ENCODE data around the gene NOL9. TPM values are rescaled to one million over a fixed set of nuclear protein-coding genes. Genes with fewer than 3 reads are reported as not detected.

Gene NOL9
- total and polyA plus RNA-seq, 2 of the 13 experiments (the other 11 are each of a cell fraction or from before 2014, with no cell fraction given), result 18.0 to 24.7 TPM

DNA sequence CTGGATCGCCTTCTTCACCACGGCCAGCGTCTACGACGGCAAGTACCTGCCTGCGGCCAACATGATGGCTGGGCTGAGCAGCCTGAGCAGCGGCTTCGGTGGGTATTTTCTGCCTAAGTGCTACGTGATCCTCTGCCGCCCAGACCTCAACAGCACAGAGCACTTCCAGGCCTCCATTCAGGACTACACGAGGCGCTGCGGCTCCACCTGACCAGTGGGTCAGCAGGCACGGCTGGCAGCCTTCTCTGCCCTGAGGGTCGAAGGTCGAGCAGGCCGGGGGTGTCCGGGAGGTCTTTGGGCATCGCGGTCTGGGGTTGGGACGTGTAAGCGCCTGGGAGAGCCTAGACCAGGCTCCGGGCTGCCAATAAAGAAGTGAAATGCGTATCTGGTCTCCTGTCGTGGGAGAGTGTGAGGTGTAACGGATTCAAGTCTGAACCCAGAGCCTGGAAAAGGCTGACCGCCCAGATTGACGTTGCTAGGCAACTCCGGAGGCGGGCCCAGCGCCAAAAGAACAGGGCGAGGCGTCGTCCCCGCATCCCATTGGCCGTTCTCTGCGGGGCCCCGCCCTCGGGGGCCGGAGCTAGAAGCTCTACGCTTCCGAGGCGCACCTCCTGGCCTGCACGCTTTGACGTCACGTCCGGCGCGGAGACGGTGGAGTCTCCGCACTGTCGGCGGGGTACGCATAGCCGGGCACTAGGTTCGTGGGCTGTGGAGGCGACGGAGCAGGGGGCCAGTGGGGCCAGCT, 25.2 kb upstream of the NOL9 start, which contains the start of gene ZBTB48 (continued):
- no peak for TF ChIP-seq ZNF292 (CRISPR knock-in tag; IDR thresholded peaks at IDR 0.05; ENCODE audit: borderline replicate concordance, low read depth)
- TF ChIP-seq SP4 (CRISPR knock-in tag; IDR thresholded peaks at IDR 0.05), result peak; percentile 77
- TF ChIP-seq SMARCC2 (IDR thresholded peaks at IDR 0.05), result no peak
- TF ChIP-seq, protein P1, sequence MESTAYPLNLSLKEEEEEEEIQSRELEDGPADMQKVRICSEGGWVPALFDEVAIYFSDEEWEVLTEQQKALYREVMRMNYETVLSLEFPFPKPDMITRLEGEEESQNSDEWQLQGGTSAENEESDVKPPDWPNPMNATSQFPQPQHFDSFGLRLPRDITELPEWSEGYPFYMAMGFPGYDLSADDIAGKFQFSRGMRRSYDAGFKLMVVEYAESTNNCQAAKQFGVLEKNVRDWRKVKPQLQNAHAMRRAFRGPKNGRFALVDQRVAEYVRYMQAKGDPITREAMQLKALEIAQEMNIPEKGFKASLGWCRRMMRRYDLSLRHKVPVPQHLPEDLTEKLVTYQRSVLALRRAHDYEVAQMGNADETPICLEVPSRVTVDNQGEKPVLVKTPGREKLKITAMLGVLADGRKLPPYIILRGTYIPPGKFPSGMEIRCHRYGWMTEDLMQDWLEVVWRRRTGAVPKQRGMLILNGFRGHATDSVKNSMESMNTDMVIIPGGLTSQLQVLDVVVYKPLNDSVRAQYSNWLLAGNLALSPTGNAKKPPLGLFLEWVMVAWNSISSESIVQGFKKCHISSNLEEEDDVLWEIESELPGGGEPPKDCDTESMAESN (CRISPR knock-in tag; conservative IDR thresholded peaks at IDR 0.05), result no peak; the same call in 1 of the 2 replicates
- no peak for TF ChIP-seq SSRP1 (CRISPR knock-in tag; IDR thresholded peaks at IDR 0.05)
- no peak for TF ChIP-seq ZNF253 (CRISPR knock-in tag; IDR thresholded peaks at IDR 0.05; ENCODE audit: borderline replicate concordance)
- TF ChIP-seq KDM1A (CRISPR knock-in tag; IDR thresholded peaks at IDR 0.05), result no peak
- no peak for TF ChIP-seq CC2D1A (CRISPR knock-in tag; IDR thresholded peaks at IDR 0.05)
- TF ChIP-seq SKI (IDR thresholded peaks at IDR 0.05; ENCODE audit: partially characterized antibody), result no peak
- TF ChIP-seq DNMT3B (CRISPR knock-in tag; conservative IDR thresholded peaks at IDR 0.05), result no peak
- TF ChIP-seq FOXA1 (IDR thresholded peaks at IDR 0.05), result no peak
- TF ChIP-seq FOXA1 (CRISPR knock-in tag; IDR thresholded peaks at IDR 0.05), result no peak
- TF ChIP-seq NCOA2 (CRISPR knock-in tag; IDR thresholded peaks at IDR 0.05), result no peak
- TF ChIP-seq ZNF207 (IDR thresholded peaks at IDR 0.05; ENCODE audit: borderline replicate concordance), result no peak
- TF ChIP-seq MEIS2 (CRISPR knock-in tag; IDR thresholded peaks at IDR 0.05), result no peak
- TF ChIP-seq, protein P2, sequence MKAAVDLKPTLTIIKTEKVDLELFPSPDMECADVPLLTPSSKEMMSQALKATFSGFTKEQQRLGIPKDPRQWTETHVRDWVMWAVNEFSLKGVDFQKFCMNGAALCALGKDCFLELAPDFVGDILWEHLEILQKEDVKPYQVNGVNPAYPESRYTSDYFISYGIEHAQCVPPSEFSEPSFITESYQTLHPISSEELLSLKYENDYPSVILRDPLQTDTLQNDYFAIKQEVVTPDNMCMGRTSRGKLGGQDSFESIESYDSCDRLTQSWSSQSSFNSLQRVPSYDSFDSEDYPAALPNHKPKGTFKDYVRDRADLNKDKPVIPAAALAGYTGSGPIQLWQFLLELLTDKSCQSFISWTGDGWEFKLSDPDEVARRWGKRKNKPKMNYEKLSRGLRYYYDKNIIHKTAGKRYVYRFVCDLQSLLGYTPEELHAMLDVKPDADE (CRISPR knock-in tag; IDR thresholded peaks at IDR 0.05), result no peak
- TF ChIP-seq ZNF563 (CRISPR knock-in tag; IDR thresholded peaks at IDR 0.05), result peak; percentile 52; the same call in 1 of the 2 replicates
- TF ChIP-seq MXD4 (CRISPR knock-in tag; IDR thresholded peaks at IDR 0.05), result no peak; the same call in 1 of the 2 replicates
- TF ChIP-seq HOXD1 (CRISPR knock-in tag; IDR thresholded peaks at IDR 0.05), result no peak
- no peak for TF ChIP-seq FUBP1 (CRISPR knock-in tag; IDR thresholded peaks at IDR 0.05; ENCODE audit: borderline replicate concordance)
- TF ChIP-seq SKIL (CRISPR knock-in tag; IDR thresholded peaks at IDR 0.05; ENCODE audit: borderline replicate concordance), result no peak
- TF ChIP-seq, protein P3, sequence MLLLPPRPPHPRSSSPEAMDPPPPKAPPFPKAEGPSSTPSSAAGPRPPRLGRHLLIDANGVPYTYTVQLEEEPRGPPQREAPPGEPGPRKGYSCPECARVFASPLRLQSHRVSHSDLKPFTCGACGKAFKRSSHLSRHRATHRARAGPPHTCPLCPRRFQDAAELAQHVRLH (CRISPR knock-in tag; IDR thresholded peaks at IDR 0.05; ENCODE audit: borderline replicate concordance, low read depth), result no peak
- TF ChIP-seq JUNB (CRISPR knock-in tag; IDR thresholded peaks at IDR 0.05; ENCODE audit: borderline replicate concordance), result no peak
- 0 out of 2 replicates have a peak, but pooled peaks have one; percentile 18 for TF ChIP-seq RARA (CRISPR knock-in tag; IDR thresholded peaks at IDR 0.05)
- peak; percentile 77 for TF ChIP-seq MYC (CRISPR knock-in tag; IDR thresholded peaks at IDR 0.05; ENCODE audit: borderline replicate concordance)
